PFSK-1 (cell line): Measurements from ENCODE around the gene PSMG2.

Experiments
- FOXP2 ChIP-seq: optimal IDR thresholded peaks from 2 replicates; pipeline ENCODE3; 2011; ENCODE audit warnings: borderline replicate concordance, control low read depth, inconsistent platforms; ENCODE audit not compliant: insufficient read depth; ENCODE audit errors: extremely low read length, extremely low read depth
- POLR2AphosphoS5 ChIP-seq: IDR thresholded peaks from 2 replicates; pipeline ENCODE4 v1.6.1; 2012; ENCODE audit warnings: low read depth, mild to moderate bottlenecking, control low read depth, low read length, moderate library complexity
- REST ChIP-seq, 2 experiments: IDR thresholded peaks; 2 replicates each; pipeline versions ENCODE4 v1.6.1 to v1.8.0; 2011 to 2012; ENCODE audit warnings: low read depth in 2 of 2, low read length in 2 of 2, control low read depth in 1 of 2, inconsistent platforms in 1 of 2, mild to moderate bottlenecking in 1 of 2, moderate library complexity in 1 of 2; ENCODE audit not compliant: insufficient read depth in 1 of 2
- SIN3A ChIP-seq: IDR thresholded peaks from 2 replicates; pipeline ENCODE4 v1.6.1; 2012; ENCODE audit warnings: mild to moderate bottlenecking, low read length, moderate library complexity, borderline replicate concordance; ENCODE audit not compliant: insufficient read depth
- TAF1 ChIP-seq: IDR thresholded peaks from 2 replicates; pipeline ENCODE4 v1.6.1; 2012; ENCODE audit warnings: low read length, control low read depth, borderline replicate concordance; ENCODE audit not compliant: insufficient read depth

- TF ChIP-seq POLR2AphosphoS5 (peak; percentile 73), SIN3A (no peak), TAF1 (peak; percentile 70; the same call in 1 of the 2 replicates), FOXP2 (peak; percentile 75), REST (IDR thresholded peaks at IDR 0.05; ENCODE audit: insufficient read depth in 1 of 2, low read depth in 2 of 2, low read length in 2 of 2) (0 out of 4 replicates have a peak, but pooled peaks of 1 of the 2 experiments have one; percentile 35)
Observed at GRCh38 chr18:12657684-12658425, 45.0 kb upstream of the PSMG2 start, which contains the start of gene SPIRE1.
